LNCaP clone FGC (cell line): ENCODE measurements around the gene DGKQ.
"Not testable (repeated sequence)": the region's sequence is repeated elsewhere in the genome, so short reads cannot be mapped to it uniquely, and the experiment has no call there.

ENCODE experiments used
- DNase-seq: peaks from one replicate; pipeline ENCODE4 v3.0.0-alpha.2; 2011; ENCODE audit warnings: low read depth
- H3K4me3 ChIP-seq: 2 replicates; pipeline ENCODE4 v1.5.1; 2011; ENCODE audit warnings: mild to moderate bottlenecking, low read depth, low read length, control low read depth
- TF ChIP-seq, protein P1 (sequence below): IDR thresholded peaks from 2 replicates; pipeline ENCODE4 v1.5.1; 2012; ENCODE audit warnings: mild to moderate bottlenecking; ENCODE audit not compliant: control insufficient read depth, insufficient read depth; ENCODE audit errors: extremely low read depth

Gene DGKQ

DNA sequence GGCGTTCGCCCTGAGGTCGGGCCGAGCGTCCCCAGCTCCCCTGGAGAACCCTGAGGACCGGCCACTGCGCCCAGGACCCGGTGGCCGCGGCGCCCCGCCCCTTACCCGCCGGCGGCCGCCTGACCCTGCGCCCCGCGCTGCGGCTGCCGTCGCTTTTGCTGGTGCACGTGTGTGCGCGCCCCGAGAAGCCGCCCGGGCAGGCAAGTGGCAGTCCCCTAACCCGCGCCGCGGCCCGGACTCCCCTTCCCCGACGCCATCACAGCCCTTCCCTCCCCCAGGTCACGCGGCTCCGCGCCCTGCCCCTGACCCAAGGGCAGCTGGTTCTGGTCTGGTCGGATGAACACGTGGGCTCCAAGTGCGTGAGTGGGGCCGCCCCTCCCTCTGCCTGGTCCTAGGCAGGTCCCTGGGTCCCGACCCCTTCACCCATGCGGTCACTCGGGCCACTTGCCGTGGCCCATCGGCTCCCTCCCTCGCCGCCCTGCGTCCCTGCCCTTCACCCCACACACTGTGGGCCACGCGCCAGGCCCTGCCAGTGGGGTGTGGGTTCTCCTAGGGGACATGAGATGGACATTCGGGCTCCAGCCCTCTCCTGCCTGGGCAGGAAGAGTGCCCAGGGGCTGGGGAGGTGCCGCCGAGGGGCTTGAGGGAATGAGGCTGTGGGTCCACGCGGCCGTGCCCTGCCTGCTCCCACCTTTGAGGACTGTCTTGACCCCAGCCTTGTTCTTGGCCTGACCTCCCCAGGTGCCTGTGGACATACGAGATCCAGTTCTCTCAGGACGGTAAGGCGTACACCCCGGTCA lies 30.1 kb upstream of the DGKQ start:
- H3K4me3 ChIP-seq = no peak overlapping the region
- no peak for DNase-seq
- TF ChIP-seq, protein P1, sequence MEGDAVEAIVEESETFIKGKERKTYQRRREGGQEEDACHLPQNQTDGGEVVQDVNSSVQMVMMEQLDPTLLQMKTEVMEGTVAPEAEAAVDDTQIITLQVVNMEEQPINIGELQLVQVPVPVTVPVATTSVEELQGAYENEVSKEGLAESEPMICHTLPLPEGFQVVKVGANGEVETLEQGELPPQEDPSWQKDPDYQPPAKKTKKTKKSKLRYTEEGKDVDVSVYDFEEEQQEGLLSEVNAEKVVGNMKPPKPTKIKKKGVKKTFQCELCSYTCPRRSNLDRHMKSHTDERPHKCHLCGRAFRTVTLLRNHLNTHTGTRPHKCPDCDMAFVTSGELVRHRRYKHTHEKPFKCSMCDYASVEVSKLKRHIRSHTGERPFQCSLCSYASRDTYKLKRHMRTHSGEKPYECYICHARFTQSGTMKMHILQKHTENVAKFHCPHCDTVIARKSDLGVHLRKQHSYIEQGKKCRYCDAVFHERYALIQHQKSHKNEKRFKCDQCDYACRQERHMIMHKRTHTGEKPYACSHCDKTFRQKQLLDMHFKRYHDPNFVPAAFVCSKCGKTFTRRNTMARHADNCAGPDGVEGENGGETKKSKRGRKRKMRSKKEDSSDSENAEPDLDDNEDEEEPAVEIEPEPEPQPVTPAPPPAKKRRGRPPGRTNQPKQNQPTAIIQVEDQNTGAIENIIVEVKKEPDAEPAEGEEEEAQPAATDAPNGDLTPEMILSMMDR = no peak

DNA sequence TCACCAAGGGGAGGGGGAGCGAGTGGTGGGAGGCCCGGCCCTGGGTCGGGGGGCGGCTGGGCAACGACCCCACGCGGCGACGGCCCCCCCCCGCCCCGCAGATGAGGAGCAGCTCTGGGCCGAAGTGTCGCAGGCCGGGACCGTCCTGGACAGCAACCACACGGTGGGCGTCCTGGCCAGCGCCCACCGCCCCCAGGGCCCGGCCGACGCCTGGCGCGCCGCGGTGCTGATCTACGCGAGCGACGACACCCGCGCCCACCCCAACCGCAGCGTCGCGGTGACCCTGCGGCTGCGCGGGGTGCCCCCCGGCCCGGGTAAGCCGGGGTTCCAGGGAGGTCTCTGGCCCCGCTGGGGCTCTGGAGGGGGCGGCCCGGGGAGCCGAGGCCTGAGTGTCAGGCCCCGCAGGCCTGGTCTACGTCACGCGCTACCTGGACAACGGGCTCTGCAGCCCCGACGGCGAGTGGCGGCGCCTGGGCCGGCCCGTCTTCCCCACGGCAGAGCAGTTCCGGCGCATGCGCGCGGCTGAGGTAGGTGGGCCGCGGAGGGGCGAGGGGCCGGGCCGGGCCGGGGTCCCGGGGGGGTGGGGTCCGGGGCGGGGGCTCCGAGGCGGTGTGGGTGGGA lies 29.4 kb upstream of the DGKQ start:
- DNase-seq = no peak
- no peak overlapping the region for H3K4me3 ChIP-seq
- TF ChIP-seq, protein P1 = no peak

DNA sequence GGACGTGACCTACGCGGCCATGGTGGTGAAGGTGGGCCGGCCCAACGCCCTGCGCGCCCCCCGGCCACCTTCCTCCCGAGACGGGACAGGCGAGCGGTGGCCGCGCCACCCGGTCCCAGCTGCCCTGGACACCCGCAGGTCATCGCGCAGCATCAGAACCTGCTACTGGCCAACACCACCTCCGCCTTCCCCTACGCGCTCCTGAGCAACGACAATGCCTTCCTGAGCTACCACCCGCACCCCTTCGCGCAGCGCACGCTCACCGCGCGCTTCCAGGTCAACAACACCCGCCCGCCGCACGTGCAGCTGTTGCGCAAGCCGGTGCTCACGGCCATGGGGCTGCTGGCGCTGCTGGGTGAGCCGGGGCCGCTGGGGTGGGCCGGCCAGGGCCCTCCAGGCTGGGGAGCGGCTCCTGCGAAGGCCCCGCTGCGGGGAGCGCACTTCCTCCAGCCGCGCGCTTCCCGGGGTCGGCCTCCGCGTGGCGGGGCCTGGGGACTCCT lies 28.8 kb upstream of the DGKQ start:
- TF ChIP-seq, protein P1 = no peak
- no peak overlapping the region for H3K4me3 ChIP-seq

DNA sequence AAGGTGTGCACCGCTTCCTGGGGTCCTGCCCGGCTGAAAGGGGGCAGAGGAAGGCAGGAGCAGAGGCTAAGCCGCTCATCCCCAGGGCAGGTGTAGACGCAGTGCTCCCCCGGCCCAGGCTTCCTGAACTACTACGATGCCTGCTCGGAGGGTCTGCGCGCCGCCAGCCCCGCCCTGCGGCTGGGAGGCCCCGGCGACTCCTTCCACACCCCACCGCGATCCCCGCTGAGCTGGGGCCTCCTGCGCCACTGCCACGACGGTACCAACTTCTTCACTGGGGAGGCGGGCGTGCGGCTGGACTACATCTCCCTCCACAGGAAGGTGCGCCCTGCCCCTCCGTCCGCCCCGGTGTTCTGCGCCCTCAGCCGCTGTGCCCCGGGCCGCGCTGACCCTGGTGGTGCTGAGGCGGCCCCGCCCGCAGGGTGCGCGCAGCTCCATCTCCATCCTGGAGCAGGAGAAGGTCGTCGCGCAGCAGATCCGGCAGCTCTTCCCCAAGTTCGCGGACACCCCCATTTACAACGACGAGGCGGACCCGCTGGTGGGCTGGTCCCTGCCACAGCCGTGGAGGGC lies 28.3 kb upstream of the DGKQ start:
- no peak overlapping the region for H3K4me3 ChIP-seq
- TF ChIP-seq, protein P1 = no peak

More for the DNA sequence above, 28.8 kb upstream of the DGKQ start:
- no peak for DNase-seq

DNA sequence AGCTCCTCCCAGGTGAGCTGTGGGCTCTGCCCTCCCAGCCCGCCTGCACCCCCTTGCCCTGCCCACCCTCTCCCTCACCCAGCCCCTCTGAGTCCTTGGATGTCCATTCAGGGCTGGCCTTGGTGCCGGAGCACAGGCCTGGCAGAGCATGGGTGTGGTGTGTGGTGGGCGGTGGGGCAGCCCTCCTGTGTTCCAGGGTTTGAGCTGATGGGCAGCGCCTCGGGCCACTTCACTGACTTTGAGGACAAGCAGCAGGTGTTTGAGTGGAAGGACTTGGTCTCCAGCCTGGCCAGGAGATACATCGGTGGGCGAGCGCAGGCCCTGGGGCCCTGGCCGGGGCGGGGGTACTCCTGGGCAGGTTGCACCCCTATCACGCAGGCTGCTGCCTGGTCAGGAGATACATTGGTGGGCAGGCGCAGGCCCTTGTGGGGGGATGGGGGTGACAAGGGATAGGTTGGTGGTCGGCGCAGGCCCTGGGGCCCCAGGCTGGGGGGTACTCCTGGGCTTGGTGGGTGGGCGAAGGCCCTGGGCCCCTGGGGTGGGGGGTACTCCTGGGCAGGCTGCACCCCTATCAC lies 27.4 kb upstream of the DGKQ start:
- no peak overlapping the region for H3K4me3 ChIP-seq
- TF ChIP-seq, protein P1 = no peak
- no peak for DNase-seq

More for the DNA sequence above, 28.3 kb upstream of the DGKQ start:
- DNase-seq = no peak

DNA sequence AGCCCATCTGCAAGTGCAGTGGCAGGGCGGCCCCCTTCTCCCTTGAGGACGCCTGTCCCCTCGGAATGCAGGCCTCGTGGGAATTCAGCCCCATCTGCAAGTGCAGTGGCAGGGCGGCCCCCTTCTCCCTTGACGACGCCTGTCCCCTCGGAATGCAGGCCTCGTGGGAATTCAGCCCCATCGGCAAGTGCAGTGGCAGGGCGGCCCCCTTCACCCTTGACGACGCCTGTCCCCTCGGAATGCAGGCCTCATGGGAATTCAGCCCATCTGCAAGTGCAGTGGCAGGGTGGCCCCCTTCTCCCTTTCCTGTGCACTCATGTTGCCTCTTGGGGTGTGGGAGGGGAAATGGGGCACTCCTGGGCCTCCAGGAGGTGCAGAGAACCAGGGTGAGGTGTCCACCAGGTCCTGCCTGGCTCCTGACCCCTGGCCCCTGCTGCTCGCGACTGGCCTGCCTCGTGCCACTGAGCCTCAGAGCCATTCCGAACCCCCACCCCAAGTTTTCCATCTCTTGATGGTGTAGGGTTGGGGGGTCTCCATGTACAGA lies 26.6 kb upstream of the DGKQ start:
- TF ChIP-seq, protein P1 = no peak
- H3K4me3 ChIP-seq = no peak overlapping the region
- DNase-seq = no peak

DNA sequence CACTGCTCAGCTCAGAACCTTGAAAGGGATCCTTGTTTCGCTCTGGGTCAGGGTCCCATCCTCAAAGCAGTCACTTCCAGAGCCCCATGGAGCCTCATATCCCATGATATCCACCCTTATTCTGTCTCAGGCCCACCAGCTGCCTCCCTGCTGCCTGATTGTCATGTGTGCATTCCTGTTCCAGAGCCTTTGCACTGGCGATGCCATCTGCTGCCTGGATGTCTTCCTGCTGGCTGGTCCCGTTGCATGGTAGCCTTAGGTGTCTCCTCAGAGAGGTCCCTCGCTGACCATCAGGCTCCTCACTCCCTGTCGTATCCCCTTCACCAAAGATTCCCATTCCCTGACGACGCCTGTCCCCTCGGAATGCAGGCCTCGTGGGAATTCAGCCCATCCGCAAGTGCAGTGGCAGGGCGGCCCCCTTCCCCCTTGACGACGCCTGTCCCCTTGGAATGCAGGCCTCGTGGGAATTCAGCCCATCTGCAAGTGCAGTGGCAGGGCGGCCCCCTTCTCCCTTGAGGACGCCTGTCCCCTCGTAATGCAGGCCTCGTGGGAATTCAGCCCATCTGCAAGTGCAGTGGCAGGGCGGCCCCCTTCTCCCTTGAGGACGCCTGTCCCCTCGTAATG lies 26.0 kb upstream of the DGKQ start:
- H3K4me3 ChIP-seq, DNase-seq: not testable (repeated sequence)
